ENCODE data around the gene LRRC8D. TPM values are rescaled to one million over a fixed set of nuclear protein-coding genes. Genes with fewer than 3 reads are reported as not detected.

Gene LRRC8D
- total RNA-seq, 1 experiment from 2014 or later, result 15.0 TPM

DNA sequence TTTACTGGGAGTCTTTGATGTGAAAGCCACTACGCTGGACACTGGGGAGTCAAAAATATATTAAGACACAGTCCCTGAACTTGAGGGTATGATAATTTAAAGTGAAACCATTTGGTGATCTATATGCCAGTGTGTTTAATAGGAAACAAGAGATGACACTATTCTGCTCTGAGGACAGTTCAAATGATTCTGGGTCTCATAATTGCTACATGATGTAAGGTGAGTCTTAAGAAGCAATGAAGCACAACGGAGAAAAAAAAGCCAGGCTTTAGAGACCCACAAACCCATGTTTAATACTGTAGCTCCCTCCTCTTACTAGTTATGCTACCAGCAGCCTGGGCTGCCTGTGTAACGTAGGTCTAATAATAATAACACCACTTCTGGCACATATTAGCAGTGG, 14.2 kb upstream of the LRRC8D start:
- Histone ChIP-seq H3K4me1 (ENCODE audit: control insufficient read depth in 1 of 2, insufficient read depth in 2 of 2, low read length in 2 of 2) (peaks cover 0 to 4% of the 10 kb centered on the region in 2 experiments; a peak in 1 of 4 replicates), H4K20me1 (ENCODE audit: insufficient read depth) (no peaks in the 10 kb centered on the region), H3K27ac (ENCODE audit: low read depth, low read length) (no peak overlapping the region), H3K36me3 (ENCODE audit: control insufficient read depth in 1 of 2, insufficient read depth in 2 of 2, low read length in 2 of 2) (no peaks in the 10 kb centered on the region), H2AFZ (ENCODE audit: low read depth, low read length, poor library complexity, severe bottlenecking) (no peak overlapping the region), H3K79me2 (ENCODE audit: insufficient read depth, low read length) (no peaks in the 10 kb centered on the region), H3K9me3 (ENCODE audit: control insufficient read depth in 1 of 2, insufficient read depth in 1 of 2, low read depth in 1 of 2, low read length in 2 of 2) (no peaks in the 10 kb centered on the region), H3K4me2 (ENCODE audit: low read length) (no peak overlapping the region), H3K4me3 (replicated peaks in 1 of 2; ENCODE audit: low read depth in 1 of 2, low read length in 2 of 2) (no peak overlapping the region), H3K9ac (ENCODE audit: low read length) (no peak overlapping the region), H3K9me2 (ENCODE audit: insufficient read depth) (no peaks in the 10 kb centered on the region), H3K27me3 (ENCODE audit: insufficient read depth, low read length) (no peaks in the 10 kb centered on the region)
- DNase-seq (ENCODE audit: low read depth, low spot score) (no peak), ATAC-seq (no peak)
- CTCF ChIA-PET, result no interaction called here
- TF ChIP-seq SP1 (IDR thresholded peaks at IDR 0.05; ENCODE audit: low read depth) (no peak), ZNF274 (IDR thresholded peaks at IDR 0.05; ENCODE audit: low read depth, low read length) (no peak), SIN3A (IDR thresholded peaks at IDR 0.05; ENCODE audit: low read depth) (no peak), RAD21 (IDR thresholded peaks at IDR 0.05; ENCODE audit: low read depth) (no peak), ELF1 (IDR thresholded peaks at IDR 0.05; ENCODE audit: borderline replicate concordance, low read depth) (no peak), YY1 (IDR thresholded peaks at IDR 0.05; ENCODE audit: extremely low read depth, insufficient replicate concordance, low read depth, low read length) (no peak)
- TF ChIP-seq, protein P1, sequence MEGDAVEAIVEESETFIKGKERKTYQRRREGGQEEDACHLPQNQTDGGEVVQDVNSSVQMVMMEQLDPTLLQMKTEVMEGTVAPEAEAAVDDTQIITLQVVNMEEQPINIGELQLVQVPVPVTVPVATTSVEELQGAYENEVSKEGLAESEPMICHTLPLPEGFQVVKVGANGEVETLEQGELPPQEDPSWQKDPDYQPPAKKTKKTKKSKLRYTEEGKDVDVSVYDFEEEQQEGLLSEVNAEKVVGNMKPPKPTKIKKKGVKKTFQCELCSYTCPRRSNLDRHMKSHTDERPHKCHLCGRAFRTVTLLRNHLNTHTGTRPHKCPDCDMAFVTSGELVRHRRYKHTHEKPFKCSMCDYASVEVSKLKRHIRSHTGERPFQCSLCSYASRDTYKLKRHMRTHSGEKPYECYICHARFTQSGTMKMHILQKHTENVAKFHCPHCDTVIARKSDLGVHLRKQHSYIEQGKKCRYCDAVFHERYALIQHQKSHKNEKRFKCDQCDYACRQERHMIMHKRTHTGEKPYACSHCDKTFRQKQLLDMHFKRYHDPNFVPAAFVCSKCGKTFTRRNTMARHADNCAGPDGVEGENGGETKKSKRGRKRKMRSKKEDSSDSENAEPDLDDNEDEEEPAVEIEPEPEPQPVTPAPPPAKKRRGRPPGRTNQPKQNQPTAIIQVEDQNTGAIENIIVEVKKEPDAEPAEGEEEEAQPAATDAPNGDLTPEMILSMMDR (IDR thresholded peaks at IDR 0.05 in 2 of 3, conservative IDR thresholded peaks at IDR 0.05 in 1 of 3; ENCODE audit: borderline replicate concordance in 1 of 3, insufficient read depth in 1 of 3, low read depth in 2 of 3, low read length in 2 of 3), result no peak
- intact Hi-C loops (cut with micrococcal nuclease), result no loop called here
- no TSS peak for BruUV-seq (replicated peaks)
- POLR2A ChIA-PET, result no interaction called here
- RAD21 ChIA-PET (ENCODE audit: low non-redundant PET in 1 of 2, low total read pairs in 2 of 2, uncharacterized antibody in 2 of 2, unreplicated experiment in 2 of 2), result no interaction called here

DNA sequence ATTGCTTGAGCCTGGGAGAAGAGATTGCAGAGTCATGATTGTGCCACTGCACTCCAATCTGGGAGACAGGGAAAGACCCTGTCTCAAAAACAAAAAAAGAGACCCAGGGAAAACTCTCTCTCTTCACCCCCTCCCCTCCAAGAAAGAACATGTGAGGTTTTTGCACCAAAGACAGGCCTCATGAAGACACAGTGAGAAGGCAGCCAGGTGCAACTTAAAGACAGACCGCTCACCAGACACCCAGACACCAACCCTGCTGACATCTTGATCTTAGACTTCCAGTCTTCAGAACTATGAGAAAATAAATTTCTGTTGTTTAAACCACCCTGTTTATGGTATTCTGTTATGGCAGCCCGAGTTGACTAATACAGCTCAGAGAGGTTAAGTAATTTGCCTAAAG, 13.3 kb upstream of the LRRC8D start:
- no peaks in the 10 kb centered on the region for H3K9me3 ChIP-seq (ENCODE audit: control insufficient read depth in 1 of 2, insufficient read depth in 1 of 2, low read depth in 1 of 2, low read length in 2 of 2)
- no peak for TF ChIP-seq YY1 (IDR thresholded peaks at IDR 0.05; ENCODE audit: extremely low read depth, insufficient replicate concordance, low read depth, low read length)
- TF ChIP-seq FOSL1 (IDR thresholded peaks at IDR 0.05; ENCODE audit: low read depth), result no peak
- TF ChIP-seq RAD21 (IDR thresholded peaks at IDR 0.05; ENCODE audit: low read depth), result no peak
- TF ChIP-seq CEBPB (IDR thresholded peaks at IDR 0.05; ENCODE audit: low read depth), result no peak
- TF ChIP-seq, protein P1 (IDR thresholded peaks at IDR 0.05 in 2 of 3, conservative IDR thresholded peaks at IDR 0.05 in 1 of 3; ENCODE audit: borderline replicate concordance in 1 of 3, insufficient read depth in 1 of 3, low read depth in 2 of 3, low read length in 2 of 3), result no peak
- no peak for TF ChIP-seq CBX3 (IDR thresholded peaks at IDR 0.05; ENCODE audit: low read depth)
- TF ChIP-seq ELF1 (IDR thresholded peaks at IDR 0.05; ENCODE audit: borderline replicate concordance, low read depth), result no peak
- no peak for TF ChIP-seq SRF (IDR thresholded peaks at IDR 0.05; ENCODE audit: low read depth)
- no peak for TF ChIP-seq POLR2AphosphoS5 (IDR thresholded peaks at IDR 0.05; ENCODE audit: low read depth, low read length)
- no peak for TF ChIP-seq EGR1 (IDR thresholded peaks at IDR 0.05; ENCODE audit: low read depth)
- TF ChIP-seq SP1 (IDR thresholded peaks at IDR 0.05; ENCODE audit: low read depth), result no peak
- TF ChIP-seq JUND (IDR thresholded peaks at IDR 0.05), result no peak
- TF ChIP-seq ZNF274 (IDR thresholded peaks at IDR 0.05; ENCODE audit: low read depth, low read length), result no peak
- TF ChIP-seq POLR2A (IDR thresholded peaks at IDR 0.05; ENCODE audit: borderline replicate concordance, extremely low read depth, insufficient read depth, insufficient read length), result no peak
- no peaks in the 10 kb centered on the region for H4K20me1 ChIP-seq (ENCODE audit: insufficient read depth)
- no peaks in the 10 kb centered on the region for H3K9me2 ChIP-seq (ENCODE audit: insufficient read depth)
- H2AFZ ChIP-seq (ENCODE audit: low read depth, low read length, poor library complexity, severe bottlenecking), result no peak overlapping the region
- POLR2A ChIA-PET, result no interaction called here
- H3K4me1 ChIP-seq (ENCODE audit: control insufficient read depth in 1 of 2, insufficient read depth in 2 of 2, low read length in 2 of 2), result peaks cover 0 to 4% of the 10 kb centered on the region in 2 experiments; a peak in 1 of 4 replicates
- H3K27me3 ChIP-seq (ENCODE audit: insufficient read depth, low read length), result no peaks in the 10 kb centered on the region
- no peak for DNase-seq (ENCODE audit: low read depth, low spot score)
- H3K4me3 ChIP-seq (replicated peaks in 1 of 2; ENCODE audit: low read depth in 1 of 2, low read length in 2 of 2), result no peak overlapping the region
- intact Hi-C loops (cut with micrococcal nuclease), result no loop called here
- no peaks in the 10 kb centered on the region for H3K79me2 ChIP-seq (ENCODE audit: insufficient read depth, low read length)
- no peak overlapping the region for H3K27ac ChIP-seq (ENCODE audit: low read depth, low read length)
- CTCF ChIA-PET, result no interaction called here
- RAD21 ChIA-PET (ENCODE audit: low non-redundant PET in 1 of 2, low total read pairs in 2 of 2, uncharacterized antibody in 2 of 2, unreplicated experiment in 2 of 2), result no interaction called here
- H3K4me2 ChIP-seq (ENCODE audit: low read length), result no peak overlapping the region
- ATAC-seq, result no peak
- no TSS peak for BruUV-seq (replicated peaks)
- H3K36me3 ChIP-seq (ENCODE audit: control insufficient read depth in 1 of 2, insufficient read depth in 2 of 2, low read length in 2 of 2), result no peaks in the 10 kb centered on the region
- no peak overlapping the region for H3K9ac ChIP-seq (ENCODE audit: low read length)

Measured in HCT116 (cell line).